ENCODE results near the gene RAB34. TPM values are rescaled to one million over a fixed set of nuclear protein-coding genes. Genes with fewer than 3 reads are reported as not detected.

The RAB34 gene
- total and polyA plus RNA-seq, 9 of the 15 experiments (the other 6 are each of a cell fraction or from before 2014, with no cell fraction given), result 0.07 to 3.8 (median 0.46) TPM; not detected in 1

DNA sequence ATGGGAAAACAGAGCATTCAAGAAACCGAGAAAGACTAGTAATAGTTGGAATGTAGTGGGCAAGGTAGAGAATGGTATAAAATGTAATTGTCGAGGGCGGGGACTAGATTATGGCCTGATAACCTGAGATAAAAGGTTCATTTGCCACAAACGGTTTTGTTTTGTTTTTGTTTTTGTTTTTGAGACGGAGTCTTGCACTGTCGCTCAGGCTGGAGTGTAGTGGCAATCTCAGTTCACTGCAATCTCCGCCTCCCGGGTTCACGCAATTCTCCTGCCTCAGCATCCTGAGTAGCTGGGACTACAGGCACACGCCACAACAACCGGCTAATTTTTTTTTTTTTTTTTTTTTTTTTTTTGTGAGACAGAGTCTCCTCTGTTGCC lies 12.3 kb upstream of the RAB34 start:
- ChIA-PET POLR2A (interaction anchor here (0.7 to 11.1 kb wide), 2 partner anchors 14 to 17 kb away, joined by 3 to 367 read pairs; partner anchors contain the start of gene TRAF4), CTCF (ENCODE audit: low intra/inter-chr PET ratio) (interaction anchor here (0.8 kb wide), 1 partner anchor 21 kb away, joined by 3 read pairs; no protein-coding TSS in a partner anchor)
- no peak overlapping the region for H2AFZ ChIP-seq (ENCODE audit: low read depth, low read length)
- H3K27ac ChIP-seq (ENCODE audit: extremely low read depth, low read depth, low read length), result no peak overlapping the region
- H3K4me3 ChIP-seq, result no peak overlapping the region
- peaks cover 5% of the 10 kb centered on the region; the same call in 1 of the 2 replicates for H4K20me1 ChIP-seq (replicated peaks; ENCODE audit: control insufficient read depth, insufficient read depth, low read length)
- no TSS peak for BruUV-seq (replicated peaks)
- no peak for TF ChIP-seq TCFL5 (CRISPR knock-in tag; conservative IDR thresholded peaks at IDR 0.05)
- TF ChIP-seq SREBF2 (CRISPR knock-in tag; IDR thresholded peaks at IDR 0.05), result no peak
- no peak for TF ChIP-seq ZNF23 (CRISPR knock-in tag; IDR thresholded peaks at IDR 0.05)
- TF ChIP-seq DEAF1 (CRISPR knock-in tag; IDR thresholded peaks at IDR 0.05), result no peak
- no peak for TF ChIP-seq ATF3 (IDR thresholded peaks at IDR 0.05)
- TF ChIP-seq ATF3 (CRISPR knock-in tag; conservative IDR thresholded peaks at IDR 0.05), result no peak
- TF ChIP-seq FOXJ2 (tag; IDR thresholded peaks at IDR 0.05), result no peak
- no peak for TF ChIP-seq CREB1 (IDR thresholded peaks at IDR 0.05)
- no peak for TF ChIP-seq CREB1 (CRISPR knock-in tag; IDR thresholded peaks at IDR 0.05)
- TF ChIP-seq BCL6 (CRISPR knock-in tag; IDR thresholded peaks at IDR 0.05), result no peak
- TF ChIP-seq ATF6 (CRISPR knock-in tag; IDR thresholded peaks at IDR 0.05), result no peak
- no peak for TF ChIP-seq NR1H2 (CRISPR knock-in tag; IDR thresholded peaks at IDR 0.05)
- FAIRE-seq, result no peak
- intact Hi-C loops (cut with micrococcal nuclease) (loop anchor here (5.0 to 10.0 kb wide), 5 partner anchors 82 to 385 kb away; partner anchors contain the start of gene SPAG5), in situ Hi-C loops (cut with MboI) (no loop called here)
- H3K79me2 ChIP-seq (ENCODE audit: control insufficient read depth, insufficient read depth, low read length), result peaks cover 21% of the 10 kb centered on the region
- H3K9me1 ChIP-seq (ENCODE audit: control insufficient read depth, insufficient read depth, low read length), result no peaks in the 10 kb centered on the region
- H3K4me1 ChIP-seq (replicated peaks in 1 of 2; ENCODE audit: control insufficient read depth in 2 of 2, insufficient read depth in 2 of 2, low read length in 2 of 2), result peaks cover 34 to 65% of the 10 kb centered on the region in 2 experiments
- peaks cover 16% of the 10 kb centered on the region for H3K36me3 ChIP-seq (ENCODE audit: control insufficient read depth, insufficient read depth, low read length)
- 71% methylated on average over 11 of the region's 11 CpGs for WGBS (ENCODE audit: insufficient coverage, low coverage, missing lambda C conversion rate)
- H3K9me3 ChIP-seq (replicated peaks; ENCODE audit: control insufficient read depth, insufficient read depth, low read depth, low read length), result no peaks in the 10 kb centered on the region
- no peaks in the 10 kb centered on the region for H3K27me3 ChIP-seq (ENCODE audit: control insufficient read depth in 2 of 2, insufficient read depth in 2 of 2, low read length in 2 of 2)
- no peak for DNase-seq (ENCODE audit: extremely low read depth in 1 of 4, low spot score in 3 of 4)
- ATAC-seq, result no peak
- no peak overlapping the region for H3K4me2 ChIP-seq (ENCODE audit: insufficient read depth, low read length)
- H3K9ac ChIP-seq (ENCODE audit: insufficient read depth in 1 of 2, low read depth in 2 of 2, low read length in 2 of 2), result no peak overlapping the region
